GM04504 (cell line): ENCODE measurements around the gene SLC35E3.

Experiments used
- DNase-seq: peaks from one replicate; pipeline ENCODE4 v3.0.0-alpha.2; 2012; ENCODE audit warnings: low read depth

The SLC35E3 gene

DNA sequence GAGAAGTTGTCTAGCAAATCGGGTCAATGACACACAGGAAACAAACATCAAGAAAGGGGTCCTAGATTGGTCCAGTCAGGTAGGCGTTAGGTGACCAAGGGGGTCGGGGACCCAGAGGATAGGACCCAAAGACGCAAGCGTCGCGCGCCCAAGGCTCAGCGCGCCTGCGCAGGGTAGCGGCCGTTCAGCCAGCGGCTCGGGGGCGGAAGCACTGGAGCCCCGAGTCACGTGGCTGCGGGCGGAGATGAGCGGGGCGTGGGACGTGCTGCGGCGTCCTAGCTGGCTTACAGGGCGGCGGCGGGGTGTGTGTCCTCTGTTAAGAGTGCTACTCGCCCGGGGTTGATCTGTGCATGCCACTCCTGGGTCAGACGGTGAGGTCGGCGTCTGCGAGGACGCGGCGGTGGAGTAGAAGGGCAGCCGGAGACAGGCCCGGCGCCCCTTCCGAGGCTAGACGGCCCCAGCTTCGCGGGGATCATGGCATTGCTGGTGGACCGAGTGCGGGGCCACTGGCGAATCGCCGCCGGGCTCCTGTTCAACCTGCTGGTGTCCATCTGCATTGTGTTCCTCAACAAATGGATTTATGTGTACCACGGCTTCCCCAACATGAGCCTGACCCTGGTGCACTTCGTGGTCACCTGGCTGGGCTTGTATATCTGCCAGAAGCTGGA lies at the start of gene SLC35E3:
TSS of gene SLC35E3 (plus strand) at position 273 of the 668 bp plus-strand sequence. CDS start at position 475, 202 bp downstream.
- DNase-seq, result peak; percentile 63

DNA sequence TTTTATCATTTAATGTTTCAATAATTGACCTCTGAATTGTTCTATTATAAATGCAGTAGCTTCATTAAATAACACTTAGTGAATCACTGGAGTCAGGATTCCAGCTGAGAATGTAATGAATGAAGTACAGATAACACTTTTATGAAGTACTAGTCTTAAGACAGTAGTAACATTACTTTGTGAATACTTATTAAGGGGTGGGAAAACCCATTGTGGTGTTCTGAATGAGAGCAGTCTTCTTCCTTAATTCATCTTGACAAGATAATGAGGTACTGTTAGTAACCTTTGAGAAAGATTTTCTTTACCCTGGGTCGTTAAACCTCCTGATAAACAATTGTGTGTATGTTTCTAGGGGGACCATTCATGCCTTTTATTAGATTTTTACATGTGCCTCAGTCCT lies 46.5 kb upstream of the SLC35E3 start:
- no peak for DNase-seq

DNA sequence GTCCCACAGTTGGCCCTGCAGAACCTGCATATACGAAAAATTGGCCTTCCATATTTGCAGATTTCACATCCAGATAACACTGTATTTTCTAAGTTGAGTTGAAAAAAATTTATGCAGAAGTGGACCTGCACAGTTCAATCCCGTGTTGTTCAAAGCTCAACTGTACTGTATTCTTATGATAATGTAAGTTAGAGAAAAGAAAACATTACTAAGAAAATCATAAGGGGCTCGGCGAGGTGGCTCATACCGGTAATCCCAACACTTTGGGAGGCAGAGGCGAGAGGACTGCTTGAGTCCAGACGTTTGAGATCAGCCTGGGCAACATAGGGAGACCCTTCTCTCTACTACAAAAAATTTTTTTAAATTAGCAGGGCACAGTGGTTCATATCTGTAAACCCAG lies 18.2 kb upstream of the SLC35E3 start:
- DNase-seq, result no peak

DNA sequence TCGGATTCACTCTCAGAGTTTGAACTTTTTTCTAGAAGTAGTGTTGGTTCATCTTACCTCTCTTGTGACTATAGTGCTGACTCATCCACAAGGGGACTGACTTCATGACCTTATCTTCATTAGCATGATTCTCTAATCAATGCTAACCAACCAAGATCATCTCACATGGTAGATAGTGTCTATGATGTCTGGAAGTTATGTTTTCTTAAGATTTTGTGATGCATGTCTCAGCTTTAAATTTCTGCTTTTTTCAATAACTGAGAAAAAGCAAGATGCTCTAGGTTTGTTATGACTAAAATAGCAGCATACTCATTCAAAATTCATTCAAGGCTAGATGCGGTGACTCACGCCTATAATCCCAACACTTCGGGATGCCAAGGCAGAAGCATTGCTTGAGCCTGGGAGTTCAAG lies 12.3 kb upstream of the SLC35E3 start:
- DNase-seq, result peak; percentile 40

DNA sequence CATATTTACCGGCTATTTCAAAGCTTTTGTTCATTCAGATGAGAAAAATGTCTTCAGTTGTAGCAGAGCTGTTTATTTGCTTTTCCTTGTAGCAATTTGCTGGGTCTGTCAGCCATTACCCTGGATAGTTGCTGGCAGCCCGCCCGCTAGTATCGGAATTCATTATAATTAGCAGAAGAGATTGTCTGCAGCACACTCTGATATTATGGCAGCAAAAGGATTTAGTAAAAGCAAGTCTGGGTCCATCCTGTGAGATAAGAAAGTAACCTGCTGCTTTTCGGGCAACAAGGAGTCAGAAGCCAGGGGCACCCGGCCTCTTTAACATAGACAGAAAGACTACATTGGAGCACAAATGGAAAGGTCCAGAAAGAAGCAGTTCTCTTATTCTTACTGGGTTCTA lies 6.1 kb upstream of the SLC35E3 start:
- no peak for DNase-seq

DNA sequence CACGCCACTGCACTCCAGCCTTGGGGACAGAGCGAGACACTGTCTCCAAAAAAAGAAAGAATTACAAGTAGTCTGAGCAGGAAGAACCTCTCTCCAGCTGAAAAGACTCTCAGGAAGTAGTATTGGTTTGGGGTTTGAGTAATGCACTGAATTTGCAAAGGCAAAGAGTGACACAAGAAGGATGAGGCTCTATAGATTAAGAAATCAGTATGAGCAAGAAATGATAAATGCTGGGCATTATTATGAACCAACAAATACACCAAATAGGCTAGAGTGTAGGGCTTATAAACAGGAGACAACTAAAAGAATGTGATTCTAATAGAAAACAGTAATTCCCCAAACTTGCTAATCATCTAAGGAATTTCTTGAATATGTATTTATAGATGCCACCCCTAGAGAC lies 2.6 kb upstream of the SLC35E3 start:
- DNase-seq, result no peak

DNA sequence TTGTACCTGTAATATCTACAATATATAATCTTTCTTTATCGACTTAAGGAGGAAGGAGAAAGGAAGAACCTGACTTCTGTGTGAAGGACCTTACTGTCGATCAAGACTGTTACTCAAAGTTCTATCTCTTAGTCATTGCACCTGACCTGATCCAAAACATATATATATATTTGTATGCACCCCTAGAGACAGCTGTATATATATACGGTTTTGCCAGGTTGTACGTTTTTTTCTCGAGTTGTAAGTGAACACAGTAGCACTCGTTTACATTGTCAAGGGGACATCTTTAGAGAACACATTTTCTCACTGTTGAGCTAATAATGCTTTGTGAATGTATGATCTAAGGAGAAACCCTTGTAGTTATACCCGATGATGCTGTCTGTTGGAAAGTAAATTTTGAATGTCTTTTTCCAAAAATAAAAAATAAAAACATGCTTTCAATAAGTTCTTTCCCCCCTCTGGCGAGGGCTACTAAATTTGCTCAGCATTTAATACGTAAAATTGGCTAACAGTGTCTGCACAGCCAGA lies 536 bp upstream of the SLC35E3 start:
- no peak for DNase-seq

DNA sequence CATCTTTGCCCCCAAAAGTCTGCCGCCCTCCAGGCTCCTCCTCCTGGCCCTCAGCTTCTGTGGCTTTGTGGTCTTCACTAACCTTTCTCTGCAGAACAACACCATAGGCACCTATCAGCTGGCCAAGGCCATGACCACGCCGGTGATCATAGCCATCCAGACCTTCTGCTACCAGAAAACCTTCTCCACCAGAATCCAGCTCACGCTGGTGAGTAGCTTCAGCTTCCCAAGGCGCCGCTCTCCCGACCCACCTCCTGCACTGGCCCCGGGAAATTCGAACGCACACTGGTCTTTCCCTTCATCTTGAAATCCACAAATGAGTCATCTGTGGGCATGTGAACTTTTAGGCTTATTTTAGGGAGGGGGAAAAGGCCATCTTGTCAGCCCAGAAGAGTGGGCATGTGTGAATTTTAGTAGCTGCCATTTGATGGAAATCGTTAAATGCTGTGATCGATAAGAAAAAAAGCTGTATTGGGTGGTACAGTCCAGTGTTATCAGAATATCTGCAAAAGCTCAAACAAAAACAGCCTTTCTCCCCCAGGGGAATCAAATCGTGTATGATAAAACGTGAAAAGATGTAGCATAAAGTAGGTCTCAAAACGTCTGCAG lies 700 bp downstream of the SLC35E3 start:
- DNase-seq, result peak; percentile 48

DNA sequence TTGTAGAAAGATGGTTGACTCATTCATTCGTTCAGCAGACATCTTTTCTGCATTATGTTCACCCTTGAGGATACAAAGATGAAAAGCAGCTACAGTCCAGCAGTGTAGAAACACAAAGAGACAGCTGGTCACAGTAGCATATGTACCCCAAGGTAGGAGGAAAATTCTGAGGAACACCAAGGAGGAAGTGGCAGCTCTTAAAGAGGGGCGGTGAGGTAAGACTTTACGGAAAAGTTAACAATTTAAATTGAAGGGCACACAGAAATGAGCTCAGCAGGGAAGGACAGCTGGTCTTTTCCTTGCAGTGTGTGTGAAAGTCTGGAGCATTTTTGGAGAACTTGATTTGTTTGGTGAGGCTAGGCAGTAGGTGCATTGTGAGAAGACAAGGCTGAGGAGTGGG lies 3.5 kb downstream of the SLC35E3 start:
- DNase-seq, result no peak

DNA sequence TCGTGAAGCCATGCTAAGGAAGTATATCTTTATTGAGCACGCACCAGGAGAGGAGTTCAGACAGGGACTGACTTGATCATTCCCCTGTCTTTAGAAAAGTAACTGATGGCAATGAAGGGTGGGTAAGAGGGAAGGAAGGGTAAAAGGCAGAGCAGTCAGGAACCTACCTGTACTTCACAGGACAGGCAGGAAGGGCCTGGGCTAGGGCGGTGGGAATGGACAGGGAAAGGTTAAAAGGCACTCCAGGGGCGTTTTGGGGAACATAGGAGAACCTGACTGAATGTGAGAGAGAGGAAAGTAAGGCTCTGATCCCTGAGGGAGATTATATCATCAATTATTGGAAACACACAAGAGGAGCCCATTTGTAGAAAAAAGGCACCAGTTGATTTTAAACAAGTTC lies 3.9 kb downstream of the SLC35E3 start:
- no peak for DNase-seq

DNA sequence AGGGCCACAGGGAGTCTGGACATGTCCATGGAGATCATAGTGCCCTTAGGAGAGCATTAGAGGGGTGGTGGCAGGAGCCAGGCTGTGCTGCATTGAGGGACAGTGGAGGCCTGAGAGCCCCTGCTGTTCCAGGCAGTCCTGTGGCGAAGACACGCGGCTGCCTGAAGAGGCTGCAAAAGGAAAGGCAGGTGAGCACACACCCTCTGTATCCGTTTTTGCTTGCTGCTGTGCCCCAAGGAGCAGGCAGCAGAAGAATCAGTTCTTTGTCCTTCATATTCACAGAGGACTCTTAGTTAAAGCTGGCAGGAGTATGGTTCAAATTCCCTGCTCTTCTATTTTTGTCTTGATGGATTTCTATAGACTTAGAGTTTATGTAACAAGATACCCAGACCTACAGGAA lies 4.5 kb downstream of the SLC35E3 start:
- DNase-seq, result no peak

DNA sequence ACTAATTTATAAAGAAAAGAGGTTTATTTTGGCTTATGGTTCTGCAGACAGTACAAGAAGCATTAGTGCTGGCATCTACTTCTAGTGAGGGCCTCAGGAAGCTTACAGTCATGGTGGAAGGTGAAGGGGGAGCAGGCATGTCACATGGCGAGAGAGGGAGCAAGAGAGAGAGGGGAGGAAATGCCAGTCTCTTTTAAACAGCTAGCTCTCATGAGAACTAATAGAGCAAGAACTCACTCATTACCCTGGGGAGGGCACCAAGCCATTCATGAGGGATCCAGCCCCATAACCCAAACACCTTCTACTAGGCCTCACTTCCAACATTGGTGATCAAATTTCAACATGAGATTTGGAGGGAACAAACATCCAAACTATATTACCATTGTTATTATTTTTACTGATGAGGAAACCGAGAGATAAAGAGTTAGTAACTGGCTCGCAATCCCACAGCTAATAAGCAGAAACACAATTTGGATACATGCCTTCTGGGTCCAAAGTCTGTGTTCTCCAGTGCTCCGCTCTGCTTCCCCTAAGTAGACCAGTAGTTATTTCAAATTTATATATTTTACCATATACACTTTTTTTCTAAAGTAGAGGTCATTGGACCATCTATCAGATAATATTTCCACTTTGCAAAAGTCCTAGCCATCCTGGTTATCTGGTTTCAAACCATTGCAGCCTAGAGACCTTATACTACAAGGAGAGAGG lies 9.7 kb downstream of the SLC35E3 start:
- no peak for DNase-seq

DNA sequence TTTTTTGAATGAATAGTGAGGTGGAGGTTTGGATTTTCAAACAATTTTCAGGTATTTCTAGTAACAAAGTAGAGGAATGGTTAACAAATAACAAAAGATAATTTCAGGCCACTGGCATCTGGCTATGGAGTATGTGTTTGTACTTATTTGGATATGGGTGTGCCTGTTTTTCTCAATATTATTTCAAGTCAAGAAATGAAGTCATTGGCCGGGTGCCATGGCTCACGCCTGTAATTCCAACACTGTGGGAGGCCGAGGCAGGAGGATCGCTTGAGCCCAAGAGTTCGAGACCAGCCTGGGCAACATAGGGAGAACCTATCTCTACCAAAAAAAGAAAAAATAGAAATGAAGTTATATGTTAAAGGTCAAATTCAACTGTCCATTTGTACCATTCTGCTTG lies 13.9 kb downstream of the SLC35E3 start:
- DNase-seq, result no peak

DNA sequence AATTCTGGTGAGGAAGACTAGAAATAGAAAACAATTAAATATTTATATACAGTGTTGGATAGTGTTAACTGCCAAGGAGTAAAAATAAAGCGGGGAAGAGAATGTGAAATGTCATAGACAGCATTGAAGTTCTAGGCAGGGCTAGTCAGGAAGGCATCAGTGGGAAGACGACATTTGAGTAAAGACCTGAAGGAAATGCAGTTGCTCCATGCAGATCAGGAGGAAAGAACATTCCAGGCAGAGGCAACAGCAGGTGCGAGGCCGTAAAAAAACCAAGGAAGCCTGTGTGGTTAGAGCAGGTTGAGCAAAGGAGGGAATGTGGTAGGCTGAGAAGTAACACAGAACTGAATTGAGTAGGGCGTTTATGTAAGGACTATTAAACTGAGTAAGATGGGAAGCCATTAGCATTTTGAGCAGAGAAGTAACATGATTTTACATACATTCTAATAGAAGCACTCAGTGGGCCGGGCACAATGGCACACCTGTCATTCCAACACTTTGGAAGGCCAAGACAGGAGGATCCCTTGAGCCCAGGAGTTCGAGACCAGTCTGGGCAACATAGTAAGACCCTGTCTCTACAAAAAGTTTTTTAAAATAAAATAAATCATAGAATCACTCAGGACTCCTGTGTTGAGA lies 14.9 kb downstream of the SLC35E3 start:
- DNase-seq, result no peak

DNA sequence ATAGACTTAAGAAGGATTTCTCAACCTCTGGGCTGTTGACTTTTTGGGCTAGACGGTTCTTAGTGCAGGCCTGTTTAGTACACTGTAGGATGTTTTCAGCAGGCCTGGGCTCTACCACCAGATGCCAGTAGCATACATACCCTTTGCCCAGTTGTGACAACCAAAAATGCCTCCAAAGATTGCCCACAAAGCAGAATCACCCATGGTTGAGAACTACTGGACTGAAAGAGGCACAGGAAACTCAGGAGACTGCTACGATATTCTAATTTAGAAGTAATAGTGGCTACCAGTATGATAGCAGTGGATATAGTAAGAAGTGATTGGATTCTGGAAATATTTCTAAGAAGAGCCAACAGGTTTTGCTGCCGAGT lies 15.5 kb downstream of the SLC35E3 start:
- DNase-seq, result no peak

DNA sequence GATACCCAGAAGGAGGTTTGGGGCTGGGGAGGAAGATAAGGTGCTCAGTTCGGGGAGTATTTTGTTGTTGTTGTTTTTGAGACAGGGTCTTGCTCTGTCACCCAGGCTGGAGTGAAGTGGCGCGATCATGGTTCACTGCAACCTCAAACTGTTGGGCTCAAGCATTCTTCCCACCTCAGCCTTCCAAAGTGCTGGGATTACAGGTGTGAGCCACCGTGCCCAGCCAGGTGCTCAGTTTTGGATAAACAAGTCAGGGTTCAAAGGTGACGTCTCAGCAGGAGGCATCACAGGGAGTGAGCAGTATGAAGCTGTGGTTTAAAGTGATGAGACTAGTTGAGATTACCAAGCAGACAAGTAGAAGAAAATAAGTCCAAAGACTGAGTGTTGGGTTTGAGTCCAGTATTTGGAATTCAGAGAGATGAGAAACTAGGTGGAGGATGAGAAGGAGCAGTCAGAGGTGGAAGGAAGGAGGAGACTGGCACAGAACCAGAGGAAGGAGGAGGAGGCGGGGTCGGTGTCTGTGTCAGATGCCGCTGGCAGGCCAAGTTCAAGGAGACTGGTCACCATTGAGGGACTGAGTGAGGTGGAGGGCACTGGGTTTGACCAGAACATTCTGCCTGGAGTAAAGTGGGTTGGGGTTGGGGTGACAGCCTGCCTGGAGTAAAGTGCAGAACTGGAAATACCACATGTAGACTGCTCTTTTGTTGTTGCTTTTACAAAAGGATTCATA lies 16.1 kb downstream of the SLC35E3 start:
- no peak for DNase-seq

DNA sequence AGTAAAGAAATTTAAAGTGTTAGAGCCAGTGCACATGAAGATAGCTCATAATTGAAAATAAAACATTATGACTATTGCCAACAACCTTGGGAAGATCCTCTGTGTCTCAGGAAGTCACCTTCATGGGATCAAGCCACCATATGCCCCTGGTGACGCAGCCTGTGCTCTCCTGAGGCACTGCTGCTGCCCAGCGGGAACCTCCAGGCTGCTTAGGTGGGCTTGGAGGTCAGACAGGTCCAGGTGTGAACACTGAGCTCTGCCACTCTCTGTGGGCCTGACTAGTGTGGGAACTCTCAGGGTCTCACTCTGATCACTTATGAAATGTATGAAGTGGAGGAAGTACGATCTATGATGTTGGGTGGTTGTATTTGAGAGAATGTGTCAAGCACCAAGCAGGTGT lies 16.7 kb downstream of the SLC35E3 start:
- no peak for DNase-seq

DNA sequence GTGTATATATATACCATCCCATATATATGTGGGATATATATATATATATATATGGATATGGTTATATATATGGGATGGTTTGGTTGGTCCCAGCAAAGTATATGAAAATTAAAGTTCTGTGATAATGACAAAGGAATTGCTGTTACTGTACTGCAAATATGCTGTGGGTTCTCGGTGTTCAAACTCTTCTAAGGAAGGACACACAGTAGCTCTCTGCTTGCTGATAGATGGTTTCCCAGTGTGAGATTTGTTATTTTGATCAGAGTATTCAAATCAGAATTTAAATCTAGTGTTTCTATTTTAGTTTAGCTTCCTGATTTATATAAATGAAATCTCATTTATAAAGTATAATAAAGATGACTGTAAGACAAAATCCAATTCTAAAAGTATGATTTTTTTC lies 19.7 kb downstream of the SLC35E3 start:
- DNase-seq, result no peak

DNA sequence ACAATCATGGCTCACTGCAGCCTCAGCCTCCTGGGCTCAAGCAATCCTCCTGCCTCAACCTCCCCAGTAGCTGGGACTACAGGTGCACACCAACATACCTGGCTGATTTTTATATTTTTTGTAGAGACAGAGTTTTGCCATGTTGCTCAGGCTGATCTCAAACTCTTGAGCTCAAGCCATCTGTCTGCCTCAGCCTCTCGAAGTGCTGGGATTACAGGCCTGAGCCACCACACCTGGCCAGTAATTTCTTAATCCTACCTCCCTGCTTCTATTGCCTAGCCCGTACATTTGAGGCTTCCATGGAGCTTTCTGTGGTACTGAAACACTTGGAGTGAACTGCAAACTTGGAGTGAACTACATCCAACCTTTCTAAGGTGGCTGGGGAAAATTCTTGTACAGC lies 20.7 kb downstream of the SLC35E3 start:
- DNase-seq, result no peak

DNA sequence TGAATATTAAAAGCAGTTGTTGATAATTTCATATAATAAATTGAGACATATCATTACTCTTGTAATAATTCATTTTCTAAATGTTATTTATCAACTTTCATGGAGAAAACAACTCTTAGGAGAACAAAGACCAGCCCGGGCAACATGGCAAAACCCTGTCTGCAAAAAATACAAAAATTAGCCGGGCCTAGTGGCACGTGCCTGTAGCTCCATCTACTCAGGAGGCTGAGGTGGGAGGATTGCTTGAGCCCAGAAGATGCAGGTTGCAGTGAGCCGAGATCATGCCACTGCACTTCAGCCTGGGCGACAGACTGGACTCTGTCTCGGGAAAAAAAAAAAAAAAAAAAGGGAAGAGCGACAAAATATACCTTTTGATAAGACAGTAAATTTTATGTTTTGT lies 21.2 kb downstream of the SLC35E3 start:
- DNase-seq, result no peak

DNA sequence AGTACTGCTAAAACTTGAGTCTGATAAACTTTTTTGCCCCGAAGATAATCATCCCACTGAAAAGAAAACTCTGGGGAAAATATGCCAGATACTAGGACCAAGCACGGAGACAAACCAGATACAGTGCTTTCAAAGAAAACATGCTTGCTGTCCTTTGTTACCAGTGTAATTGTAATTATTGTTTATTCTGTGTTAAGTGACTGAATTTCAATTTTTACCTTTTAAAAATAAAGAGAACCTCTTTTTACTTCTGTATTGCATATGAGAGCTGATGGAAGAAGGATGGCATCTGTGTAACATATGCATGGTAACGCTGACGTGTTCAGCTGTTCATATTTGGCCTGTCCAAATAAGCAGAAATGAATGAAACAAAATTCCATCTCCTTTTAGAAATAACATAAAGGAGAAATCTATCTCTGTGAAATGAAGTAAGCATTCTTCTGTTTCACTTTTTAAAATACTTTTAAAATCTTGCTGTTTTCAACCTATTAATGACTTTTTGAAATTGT lies 22.5 kb downstream of the SLC35E3 start:
- DNase-seq, result no peak

DNA sequence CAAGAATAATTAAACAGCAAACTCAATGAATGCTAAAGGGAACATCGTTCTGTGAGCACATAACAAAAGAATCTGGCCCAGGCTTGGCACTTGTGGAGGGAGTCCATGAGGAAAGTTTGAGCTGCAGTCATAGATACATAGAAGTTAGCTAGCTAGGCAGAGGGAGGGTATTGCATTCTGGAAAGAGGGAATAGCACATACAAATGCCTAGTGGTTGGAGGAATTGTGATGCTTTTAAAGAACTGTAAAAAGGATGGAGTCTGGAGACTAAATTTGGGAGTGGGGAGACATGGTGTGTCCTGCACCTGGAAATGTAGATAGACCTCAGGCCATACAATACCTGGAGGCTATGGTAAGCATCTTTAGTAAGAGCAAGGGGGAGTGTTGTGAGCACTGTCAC lies 24.0 kb downstream of the SLC35E3 start:
- DNase-seq, result no peak
